Dendritic cell treated with granulocyte-macrophage colony-stimulating factor and Interleukin-4, amounts not matched to agents 40 ng/mL and 50 ng/mL, for 4 days (primary cell): ENCODE data around the gene DNAAF6.

Source experiments
- H3K27ac Mint-ChIP-seq: one replicate; pipeline ENCODE4 v1.8.0; 2022; ENCODE audit warnings: mild to moderate bottlenecking, mixed read lengths
- H3K27me3 Mint-ChIP-seq: one replicate; pipeline ENCODE4 v1.8.0; 2022; ENCODE audit warnings: mild to moderate bottlenecking, mixed read lengths
- H3K36me3 Mint-ChIP-seq: one replicate; pipeline ENCODE4 v1.8.0; 2022; ENCODE audit warnings: low read depth, mixed read lengths
- H3K4me1 Mint-ChIP-seq: one replicate; pipeline ENCODE4 v1.8.0; 2022; ENCODE audit warnings: low read depth, mixed read lengths
- H3K4me3 Mint-ChIP-seq: one replicate; pipeline ENCODE4 v1.8.0; 2022; ENCODE audit warnings: mild to moderate bottlenecking, moderate library complexity, mixed read lengths
- H3K9me3 Mint-ChIP-seq: one replicate; pipeline ENCODE4 v1.8.0; 2022; ENCODE audit warnings: mixed read lengths
- intact Hi-C: fragments of 100-400 bp; cut with micrococcal nuclease; formaldehyde crosslinking; loops from one replicate; pipeline ENCODE4 v1.15.0; 2022

Gene DNAAF6

GRCh38 chrX:107226757-107227156 is 20.3 kb downstream of the DNAAF6 start:
- Mint-ChIP-seq H3K9me3 (no peaks in the 10 kb centered on the region), H3K4me1 (peaks cover 6% of the 10 kb centered on the region), H3K27ac (no peak overlapping the region), H3K27me3 (peaks cover 3% of the 10 kb centered on the region), H3K36me3 (no peaks in the 10 kb centered on the region), H3K4me3 (no peak overlapping the region)
- intact Hi-C loops: no loop called here

GRCh38 chrX:107227780-107228485 is 21.5 kb downstream of the DNAAF6 start:
- H3K36me3 Mint-ChIP-seq: no peaks in the 10 kb centered on the region

GRCh38 chrX:107228486-107228819 is 22.0 kb downstream of the DNAAF6 start:
- H3K4me1 Mint-ChIP-seq: peaks cover 6% of the 10 kb centered on the region
- intact Hi-C loops: no loop called here
- no peaks in the 10 kb centered on the region for H3K36me3 Mint-ChIP-seq
- H3K27me3 Mint-ChIP-seq: peaks cover 3% of the 10 kb centered on the region
- H3K9me3 Mint-ChIP-seq: no peaks in the 10 kb centered on the region
- H3K27ac Mint-ChIP-seq: no peak overlapping the region
- no peak overlapping the region for H3K4me3 Mint-ChIP-seq

More at GRCh38 chrX:107227780-107228485, 21.5 kb downstream of the DNAAF6 start:
- Mint-ChIP-seq H3K4me3 (no peak overlapping the region), H3K27ac (no peak overlapping the region), H3K4me1 (peaks cover 6% of the 10 kb centered on the region), H3K9me3 (no peaks in the 10 kb centered on the region), H3K27me3 (peaks cover 3% of the 10 kb centered on the region)
- intact Hi-C loops: no loop called here

- H3K4me3 Mint-ChIP-seq: no peak overlapping the region
- no peak overlapping the region for H3K27ac Mint-ChIP-seq
- H3K27me3 Mint-ChIP-seq: peaks cover 20% of the 10 kb centered on the region
- H3K4me1 Mint-ChIP-seq: no peaks in the 10 kb centered on the region
- no peaks in the 10 kb centered on the region for H3K36me3 Mint-ChIP-seq
- no peaks in the 10 kb centered on the region for H3K9me3 Mint-ChIP-seq
- intact Hi-C loops: no loop called here
Observed at GRCh38 chrX:107272431-107272921, 66.1 kb downstream of the DNAAF6 start.

- Mint-ChIP-seq H3K27me3 (peaks cover 20% of the 10 kb centered on the region), H3K27ac (no peak overlapping the region), H3K9me3 (no peaks in the 10 kb centered on the region), H3K36me3 (no peaks in the 10 kb centered on the region), H3K4me3 (no peak overlapping the region), H3K4me1 (no peaks in the 10 kb centered on the region)
- intact Hi-C loops: no loop called here
Observed at GRCh38 chrX:107273795-107274194, 67.4 kb downstream of the DNAAF6 start.

GRCh38 chrX:107288676-107289075 is 82.3 kb downstream of the DNAAF6 start:
- Mint-ChIP-seq H3K36me3 (no peaks in the 10 kb centered on the region), H3K9me3 (no peaks in the 10 kb centered on the region), H3K27me3 (no peaks in the 10 kb centered on the region), H3K4me1 (no peaks in the 10 kb centered on the region), H3K4me3 (no peak overlapping the region), H3K27ac (no peak overlapping the region)
- intact Hi-C loops: no loop called here

GRCh38 chrX:107290019-107290418 is 83.6 kb downstream of the DNAAF6 start:
- H3K27me3 Mint-ChIP-seq: no peaks in the 10 kb centered on the region
- H3K36me3 Mint-ChIP-seq: no peaks in the 10 kb centered on the region
- intact Hi-C loops: no loop called here
- no peak overlapping the region for H3K27ac Mint-ChIP-seq
- no peaks in the 10 kb centered on the region for H3K9me3 Mint-ChIP-seq
- no peaks in the 10 kb centered on the region for H3K4me1 Mint-ChIP-seq
- H3K4me3 Mint-ChIP-seq: no peak overlapping the region

- Mint-ChIP-seq H3K4me3 (no peak overlapping the region), H3K9me3 (no peaks in the 10 kb centered on the region), H3K27ac (no peak overlapping the region), H3K36me3 (no peaks in the 10 kb centered on the region), H3K4me1 (no peaks in the 10 kb centered on the region), H3K27me3 (peaks cover 2% of the 10 kb centered on the region)
- intact Hi-C loops: no loop called here
Observed at GRCh38 chrX:107293056-107293455, 86.6 kb downstream of the DNAAF6 start.
